ENCODE measurements around the gene MYBPHL. TPM values are rescaled to one million over a fixed set of nuclear protein-coding genes. Genes with fewer than 3 reads are reported as not detected.

The MYBPHL gene
- total RNA-seq, 4 donors from 2014 or later, result not detected

DNA sequence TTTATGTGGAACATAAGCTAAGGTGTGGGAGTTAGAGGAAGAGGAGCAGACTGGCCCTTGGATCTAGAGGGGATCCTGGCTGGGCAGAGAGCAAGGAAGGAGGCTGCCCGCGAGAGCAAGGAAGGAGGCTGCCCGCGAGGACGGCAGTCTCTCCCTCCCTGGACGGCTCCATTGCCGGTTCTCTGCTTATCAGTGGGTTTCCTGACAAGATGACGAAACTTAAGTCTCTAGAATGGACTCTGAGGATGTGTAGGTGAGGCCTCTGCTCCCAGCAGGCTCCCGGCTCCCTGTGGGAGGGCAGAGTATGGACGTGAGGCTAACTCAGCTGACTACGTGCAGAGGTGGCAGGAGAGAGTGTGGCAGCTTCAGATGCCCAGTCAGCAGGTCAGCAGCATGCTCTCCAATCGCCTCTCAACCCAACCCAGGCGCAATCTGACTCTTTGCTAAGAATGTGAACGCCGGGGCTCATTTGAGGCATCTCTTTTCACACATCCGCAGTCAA lies 6.1 kb downstream of the MYBPHL start:
- peak overlapping the region in 1 of 3 donors; percentile 87 for H3K27ac ChIP-seq
- no peaks in the 10 kb centered on the region for H3K27me3 ChIP-seq
- H3K4me3 ChIP-seq (replicated peaks in 1 of 3), result no peak overlapping the region
- peaks cover 17 to 38% of the 10 kb centered on the region in 2 donors for H3K4me1 ChIP-seq
- TF ChIP-seq, protein P1, sequence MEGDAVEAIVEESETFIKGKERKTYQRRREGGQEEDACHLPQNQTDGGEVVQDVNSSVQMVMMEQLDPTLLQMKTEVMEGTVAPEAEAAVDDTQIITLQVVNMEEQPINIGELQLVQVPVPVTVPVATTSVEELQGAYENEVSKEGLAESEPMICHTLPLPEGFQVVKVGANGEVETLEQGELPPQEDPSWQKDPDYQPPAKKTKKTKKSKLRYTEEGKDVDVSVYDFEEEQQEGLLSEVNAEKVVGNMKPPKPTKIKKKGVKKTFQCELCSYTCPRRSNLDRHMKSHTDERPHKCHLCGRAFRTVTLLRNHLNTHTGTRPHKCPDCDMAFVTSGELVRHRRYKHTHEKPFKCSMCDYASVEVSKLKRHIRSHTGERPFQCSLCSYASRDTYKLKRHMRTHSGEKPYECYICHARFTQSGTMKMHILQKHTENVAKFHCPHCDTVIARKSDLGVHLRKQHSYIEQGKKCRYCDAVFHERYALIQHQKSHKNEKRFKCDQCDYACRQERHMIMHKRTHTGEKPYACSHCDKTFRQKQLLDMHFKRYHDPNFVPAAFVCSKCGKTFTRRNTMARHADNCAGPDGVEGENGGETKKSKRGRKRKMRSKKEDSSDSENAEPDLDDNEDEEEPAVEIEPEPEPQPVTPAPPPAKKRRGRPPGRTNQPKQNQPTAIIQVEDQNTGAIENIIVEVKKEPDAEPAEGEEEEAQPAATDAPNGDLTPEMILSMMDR (IDR thresholded peaks at IDR 0.05), result no peak
- H3K9me3 ChIP-seq, result no peaks in the 10 kb centered on the region
- no peak for DNase-seq
- intact Hi-C loops (cut with DNase I), result no loop called here
- H3K36me3 ChIP-seq, result no peaks in the 10 kb centered on the region
- WGBS, 2 donors, result 80 to 87% methylated on average over 16 of the region's 16 CpGs

DNA sequence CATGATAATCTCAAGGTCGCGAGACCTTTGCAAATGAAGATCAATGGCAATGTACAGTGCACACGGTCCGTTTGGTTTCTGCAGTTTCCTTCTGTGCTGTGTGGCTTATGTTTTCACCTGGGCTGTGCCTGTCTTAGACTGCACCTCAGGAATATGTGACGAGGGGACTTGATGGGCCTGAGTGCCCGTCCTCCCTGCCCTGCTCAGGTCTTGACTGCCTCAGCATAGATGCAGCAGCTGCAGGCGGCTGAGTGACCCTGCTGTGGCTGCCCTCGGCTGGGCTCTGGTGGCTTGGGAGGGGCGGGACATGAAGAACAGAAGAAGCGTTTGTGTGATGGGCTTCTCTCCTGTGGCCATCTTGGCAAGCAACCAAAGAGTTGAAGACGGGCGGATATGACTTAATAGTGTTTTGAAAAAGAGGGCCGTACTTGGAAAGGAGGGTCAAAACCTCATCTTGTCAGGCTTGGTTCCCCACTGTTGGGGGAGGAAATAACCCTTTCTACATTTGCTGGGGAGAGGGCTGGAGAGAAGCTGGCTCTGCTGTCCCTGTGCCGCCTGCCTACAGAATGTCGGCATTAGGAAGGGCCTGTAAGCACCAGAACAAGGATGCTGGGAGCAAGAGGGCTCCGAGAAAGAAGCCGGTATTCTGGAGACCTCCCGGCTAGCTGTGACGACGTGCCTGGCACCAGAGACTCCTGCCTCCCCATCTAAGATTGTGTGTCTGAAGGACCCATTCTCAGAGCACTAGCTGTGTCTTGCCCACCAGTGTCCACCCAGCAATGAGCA lies 7.1 kb downstream of the MYBPHL start:
- Histone ChIP-seq H3K36me3 (no peaks in the 10 kb centered on the region), H3K9me3 (no peaks in the 10 kb centered on the region), H3K4me1 (peaks cover 17 to 33% of the 10 kb centered on the region in 2 donors), H3K27ac (peak overlapping the region; percentile 35 to 93 (median 87)), H3K4me3 (replicated peaks in 1 of 3) (no peak overlapping the region), H3K27me3 (no peaks in the 10 kb centered on the region)
- intact Hi-C loops (cut with DNase I), result no loop called here
- WGBS, 2 donors, result 67 to 74% methylated on average over 17 to 18 of the region's 20 CpGs
- DNase-seq, result peak; percentile 39 to 50
- TF ChIP-seq POLR2A (IDR thresholded peaks at IDR 0.05), result no peak

DNA sequence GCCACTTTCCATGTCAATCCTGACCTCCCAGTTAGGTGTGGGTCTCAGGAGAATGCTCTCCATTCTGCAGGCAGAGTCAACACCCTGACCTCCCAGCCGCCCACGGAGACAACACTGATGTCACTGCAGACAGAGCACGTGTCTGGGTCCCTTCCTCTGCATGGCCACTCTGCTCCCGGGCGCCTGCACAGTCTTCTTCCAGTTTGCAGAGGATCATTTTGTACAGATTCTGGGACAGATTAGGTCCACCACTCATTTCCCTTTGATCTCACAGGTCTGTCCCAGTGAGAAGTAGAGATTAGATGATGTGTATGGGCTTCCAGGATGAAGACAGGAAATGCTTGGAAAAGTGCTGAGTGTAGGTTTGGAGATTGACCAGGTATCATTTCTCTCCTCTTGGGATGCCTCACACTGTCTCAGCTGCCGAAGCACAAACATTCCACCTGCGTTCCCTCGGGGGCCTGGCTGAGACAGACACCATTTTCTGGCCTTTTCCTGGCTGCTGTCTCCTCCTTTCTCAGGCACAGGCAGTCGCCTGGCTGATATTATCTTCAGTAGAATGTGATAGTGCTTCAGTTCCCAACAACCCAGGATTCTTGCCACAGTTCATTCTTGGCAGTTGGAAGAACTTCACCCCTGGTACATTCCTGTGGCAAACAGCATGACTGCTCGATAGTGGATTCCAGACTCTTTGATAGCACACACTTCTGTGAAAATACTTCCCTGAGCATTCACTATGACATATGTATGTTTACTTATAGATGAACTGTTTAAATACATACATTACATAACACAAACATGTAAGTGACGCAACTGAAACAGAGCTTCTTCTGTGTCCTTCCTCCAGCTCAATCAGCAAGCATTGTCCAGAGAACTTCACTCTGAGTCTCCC lies 7.9 kb downstream of the MYBPHL start:
- Histone ChIP-seq H3K27me3 (no peaks in the 10 kb centered on the region), H3K4me1 (peaks cover 17 to 33% of the 10 kb centered on the region in 2 donors), H3K4me3 (replicated peaks in 1 of 3) (no peak overlapping the region), H3K36me3 (no peaks in the 10 kb centered on the region), H3K27ac (peak overlapping the region; percentile 49 to 93 (median 87)), H3K9me3 (no peaks in the 10 kb centered on the region)
- intact Hi-C loops (cut with DNase I), result no loop called here
- TF ChIP-seq POLR2A (IDR thresholded peaks at IDR 0.05), result peak in 1 of 2 donors; percentile 24
- TF ChIP-seq, protein P1 (IDR thresholded peaks at IDR 0.05), result no peak
- DNase-seq, result peak; percentile 57 to 63
- WGBS, 2 donors, result 25 to 40% methylated on average over 11 of the region's 11 CpGs

DNA sequence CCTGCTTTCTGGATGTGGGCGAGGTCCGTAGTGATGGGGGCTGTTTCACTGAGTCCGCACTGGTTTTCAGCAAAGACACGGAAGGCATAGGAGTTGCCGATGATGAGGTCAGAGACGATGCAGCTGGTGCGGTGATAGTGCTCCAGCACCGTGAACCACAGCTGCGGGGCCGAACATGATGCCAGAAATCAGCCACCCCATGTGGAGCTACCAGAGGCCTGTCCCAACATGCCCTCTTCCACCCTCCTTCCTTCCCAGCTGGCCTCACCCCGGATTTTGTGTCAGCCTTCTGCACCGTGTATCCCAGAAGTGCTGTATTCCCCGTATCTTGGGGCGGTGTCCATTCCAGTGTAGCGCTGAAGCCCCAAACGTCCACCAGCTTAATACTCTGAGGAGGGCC lies 10.0 kb downstream of the MYBPHL start:
- no peak for DNase-seq
- no peak overlapping the region for H3K27ac ChIP-seq
- H3K4me3 ChIP-seq (replicated peaks in 1 of 3), result no peak overlapping the region
- no peak for TF ChIP-seq POLR2A (IDR thresholded peaks at IDR 0.05)
- TF ChIP-seq, protein P1 (IDR thresholded peaks at IDR 0.05), result no peak
- intact Hi-C loops (cut with DNase I), result no loop called here
- H3K36me3 ChIP-seq, result no peaks in the 10 kb centered on the region
- WGBS, 2 donors, result 95 to 97% methylated on average over 15 to 16 of the region's 16 CpGs
- H3K4me1 ChIP-seq, result peaks cover 17 to 33% of the 10 kb centered on the region in 2 donors
- no peaks in the 10 kb centered on the region for H3K27me3 ChIP-seq
- no peaks in the 10 kb centered on the region for H3K9me3 ChIP-seq

DNA sequence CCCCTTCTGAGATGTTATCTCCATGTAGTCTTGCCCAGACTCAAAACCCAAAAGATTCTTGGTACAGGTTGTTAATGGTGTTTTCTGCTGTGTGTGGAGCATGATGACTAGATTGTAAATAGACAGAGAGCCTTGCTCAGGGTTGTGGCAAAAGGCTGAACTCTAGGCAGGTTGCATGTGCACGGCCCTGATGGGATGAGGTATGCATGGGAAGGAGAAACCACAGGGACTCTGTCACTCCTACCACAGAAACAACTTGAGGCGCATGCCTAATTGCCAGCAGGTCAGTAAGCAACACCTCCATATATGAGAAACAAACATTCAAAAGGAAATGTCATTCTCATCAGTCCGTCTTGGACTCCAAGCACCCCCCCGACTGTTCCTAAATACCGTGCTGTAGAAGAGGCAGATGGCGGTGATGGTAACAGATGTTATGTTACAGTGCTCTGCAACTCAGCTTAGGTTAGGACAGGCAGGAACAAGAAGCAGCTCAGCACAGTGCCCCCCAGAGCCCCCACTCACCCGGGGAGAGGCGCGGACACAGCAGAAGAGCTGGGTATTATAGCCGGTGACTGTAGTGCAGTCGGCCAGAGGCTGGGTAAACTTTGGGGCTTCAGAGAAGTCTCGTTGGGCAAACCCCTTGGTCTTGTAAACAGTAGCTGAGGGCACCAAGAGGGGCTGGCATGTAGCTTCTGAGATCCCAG lies 10.9 kb downstream of the MYBPHL start:
- peaks cover 25 to 36% of the 10 kb centered on the region in 2 donors for H3K4me1 ChIP-seq
- TF ChIP-seq POLR2A (IDR thresholded peaks at IDR 0.05), result no peak
- TF ChIP-seq, protein P1 (IDR thresholded peaks at IDR 0.05), result no peak

More for the DNA sequence above, 10.9 kb downstream of the MYBPHL start:
- no peak for DNase-seq
- intact Hi-C loops (cut with DNase I), result no loop called here
- Histone ChIP-seq H3K27ac (no peak overlapping the region), H3K27me3 (no peaks in the 10 kb centered on the region), H3K9me3 (no peaks in the 10 kb centered on the region), H3K36me3 (no peaks in the 10 kb centered on the region), H3K4me3 (replicated peaks in 1 of 3) (no peak overlapping the region)
- WGBS, 2 donors, result 81 to 90% methylated on average over 12 of the region's 12 CpGs

Measured in thyroid gland (tissue), 4 donors.